B cell (primary cell): Measurements from ENCODE around the gene GADD45G. TPM values are rescaled to one million over a fixed set of nuclear protein-coding genes. Genes with fewer than 3 reads are reported as not detected.
A peak's percentile ranks its signal among the peaks of the same experiment; 100 is the strongest.

Experiments
- ATAC-seq: fragments of 200-7000 bp; cut with Tn5 transposase; one replicate; pipeline ENCODE4 v1.10.0; 2021; ENCODE audit warnings: low read depth, mild to moderate bottlenecking, moderate number of reproducible peaks, moderate library complexity
- CTCF ChIA-PET: fragments of 350-600 bp; sonication (Branson Sonifier 250); formaldehyde crosslinking; loops from one replicate; lab custom pipeline; 2021; ENCODE audit warnings: antibody characterized with exemption, inconsistent platforms; lab: Charles Lee
- POLR2A ChIA-PET: fragments of 350-600 bp; sonication (Branson Sonifier 250); formaldehyde crosslinking; loops from one replicate; lab custom pipeline; 2021; ENCODE audit warnings: antibody characterized with exemption; lab: Charles Lee
- DNase-seq: peaks from one replicate; pipeline ENCODE4 v3.0.0; 2013
- H2AFZ ChIP-seq: 2 replicates; pipeline ENCODE4 v1.6.1; 2012; ENCODE audit warnings: mild to moderate bottlenecking, low read depth, low read length; ENCODE audit not compliant: insufficient read depth, poor library complexity, severe bottlenecking
- H3K27ac ChIP-seq, 2 donors: 1 replicate in 1 of 2; 2 replicates in 1 of 2; pipeline ENCODE4 v1.5.1; 2012 to 2013; ENCODE audit warnings: low read length in 2 of 2, mild to moderate bottlenecking in 2 of 2, moderate library complexity in 1 of 2
- H3K27me3 ChIP-seq, 4 experiments: fragments of 200-600 bp in 1 of 4; sonication (generic) in 1 of 4; replicated peaks in 1 of 4; 1 replicate in 2 of 4; 2 replicates in 2 of 4; pipeline versions ENCODE4 v1.6.1 to v1.7.0; 2013 to 2016; ENCODE audit warnings: low read length in 3 of 4, mild to moderate bottlenecking in 2 of 4, mixed read lengths in 1 of 4, moderate library complexity in 1 of 4; ENCODE audit not compliant: insufficient read depth in 4 of 4, control insufficient read depth in 3 of 4; ENCODE audit errors: control extremely low read depth in 1 of 4
- H3K36me3 ChIP-seq, 2 experiments: replicated peaks in 1 of 2; 1 replicate in 1 of 2; 2 replicates in 1 of 2; pipeline versions ENCODE4 v1.6.1 to v1.7.1; 2013; ENCODE audit warnings: low read length in 1 of 2; ENCODE audit not compliant: insufficient read depth in 2 of 2, control insufficient read depth in 1 of 2; ENCODE audit errors: control extremely low read depth in 1 of 2, extremely low read depth in 1 of 2
- H3K4me1 ChIP-seq, 2 donors: fragments of 200-600 bp in 1 of 2; sonication (generic) in 1 of 2; 1 replicate in 1 of 2; 2 replicates in 1 of 2; pipeline versions ENCODE4 v1.5.1 to v1.6.1; 2013 to 2017; ENCODE audit warnings: low read length in 2 of 2; ENCODE audit not compliant: control insufficient read depth in 2 of 2, insufficient read depth in 2 of 2
- H3K4me2 ChIP-seq: replicated peaks from 2 replicates; pipeline ENCODE3; 2012; ENCODE audit warnings: mild to moderate bottlenecking, low read depth, low read length; ENCODE audit not compliant: poor library complexity, severe bottlenecking
- H3K4me3 ChIP-seq, 5 experiments: fragments of 200-600 bp in 1 of 5; sonication (generic) in 1 of 5; 1 replicate in 3 of 5; 2 replicates in 2 of 5; pipeline versions ENCODE4 v1.5.1 to v1.7.0; 2011 to 2016; ENCODE audit warnings: low read length in 4 of 5, mild to moderate bottlenecking in 4 of 5, low read depth in 2 of 5, control low read depth in 1 of 5, moderate library complexity in 1 of 5; ENCODE audit not compliant: insufficient read depth in 1 of 5; ENCODE audit errors: control extremely low read depth in 1 of 5, extremely low read depth in 1 of 5
- H3K79me2 ChIP-seq: fragments of 200-600 bp; sonication (generic); one replicate; pipeline ENCODE4 v1.6.0; 2016; ENCODE audit warnings: low read length; ENCODE audit not compliant: control insufficient read depth, insufficient read depth
- H3K9ac ChIP-seq: fragments of 200-600 bp; sonication (generic); 2 replicates; pipeline ENCODE4 v1.6.1; 2017; ENCODE audit warnings: mild to moderate bottlenecking, low read length, moderate library complexity
- H3K9me3 ChIP-seq, 3 donors: one replicate each; pipeline versions ENCODE4 v1.6.1 to v1.7.1; 2013; ENCODE audit warnings: low read length in 2 of 3; ENCODE audit not compliant: control insufficient read depth in 2 of 3, insufficient read depth in 1 of 3; ENCODE audit errors: control extremely low read depth in 1 of 3
- H4K20me1 ChIP-seq: 2 replicates; pipeline ENCODE4 v1.6.0; 2012; ENCODE audit warnings: mild to moderate bottlenecking, low read length; ENCODE audit not compliant: insufficient read depth, control insufficient read depth, poor library complexity, severe bottlenecking
- H3K27ac Mint-ChIP-seq: one replicate; pipeline ENCODE4 v1.8.0; 2021; ENCODE audit warnings: mixed read lengths
- H3K27me3 Mint-ChIP-seq: one replicate; pipeline ENCODE4 v1.8.0; 2021; ENCODE audit warnings: mixed read lengths
- H3K4me1 Mint-ChIP-seq: one replicate; pipeline ENCODE4 v1.8.0; 2021; ENCODE audit warnings: mixed read lengths
- H3K4me3 Mint-ChIP-seq: one replicate; pipeline ENCODE4 v1.8.0; 2021; ENCODE audit warnings: mixed read lengths
- H3K9me3 Mint-ChIP-seq: one replicate; pipeline ENCODE4 v1.8.0; 2022; ENCODE audit warnings: mixed read lengths; ENCODE audit not compliant: insufficient read depth
- CTCF ChIP-seq: fragments of 200-600 bp; IDR thresholded peaks from one replicate; pipeline ENCODE4 v1.8.0; 2022; ENCODE audit warnings: antibody characterized with exemption, mild to moderate bottlenecking
- EZH2 ChIP-seq: IDR thresholded peaks from 2 replicates; pipeline ENCODE4 v1.6.1; 2012; ENCODE audit warnings: borderline replicate concordance, low read depth, mild to moderate bottlenecking, moderate library complexity, low read length; ENCODE audit not compliant: insufficient read depth, poor library complexity, severe bottlenecking
- WGBS: methylation state at CpG from one replicate; pipeline ENCODE4 v1.1.5; 2013; ENCODE audit warnings: missing lambda C conversion rate; ENCODE audit not compliant: insufficient coverage; 5-methylcytosine and 5-hydroxymethylcytosine counted together
- intact Hi-C: fragments of 100-400 bp; cut with micrococcal nuclease; formaldehyde crosslinking; loops from one replicate; pipeline ENCODE4 v1.10.0; 2022
- polyA plus RNA-seq: library from polyadenylated mRNA; depleted of rRNA; stranded (reverse); fragments of >200 nt; gene quantifications from 2 replicates; pipeline ENCODE4 v1.2.3, GENCODE V29; 2012
- total RNA-seq, 2 donors: library from RNA; stranded (reverse); fragments of 120-200 nt in 1 of 2; gene quantifications; 1 replicate in 1 of 2; 2 replicates in 1 of 2; pipeline versions ENCODE4 v1.2.3 to v1.2.4, GENCODE V29; 2013 to 2022

The GADD45G gene
- total and polyA plus RNA-seq, 2 donors (not counting 1 experiment from before 2014, with no cell fraction given) = 4.3 to 5.9 TPM

DNA sequence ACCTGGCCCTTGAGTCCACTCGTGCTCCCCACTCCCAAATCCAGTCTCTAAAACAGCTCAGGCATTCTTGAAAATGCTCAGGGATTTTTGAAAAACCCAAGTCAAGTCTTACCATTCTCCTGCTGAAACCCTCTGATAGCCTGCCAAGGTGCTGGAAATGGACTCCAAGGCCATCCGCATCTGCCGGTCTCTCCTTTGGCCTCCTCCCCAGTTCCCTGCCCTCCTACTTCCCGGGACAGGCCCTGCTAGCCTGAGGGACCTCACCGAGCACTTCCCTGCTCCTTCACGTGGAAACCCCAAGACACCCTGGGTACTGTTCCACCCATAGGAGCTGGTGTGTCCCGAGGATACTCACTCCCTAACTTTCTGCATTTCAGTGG, 49.8 kb upstream of the GADD45G start:
- H3K9me3 Mint-ChIP-seq = no peaks in the 10 kb centered on the region
- H3K4me3 Mint-ChIP-seq = no peak overlapping the region
- ChIA-PET POLR2A (no interaction called here), CTCF (interaction anchor here (1.5 kb wide), 1 partner anchor 23 kb away, joined by 3 read pairs; no protein-coding TSS in a partner anchor)
- ATAC-seq = no peak
- no peak overlapping the region for H3K27ac Mint-ChIP-seq
- Histone ChIP-seq H3K36me3 (no peaks in the 10 kb centered on the region), H3K4me2 (no peak overlapping the region), H3K79me2 (no peaks in the 10 kb centered on the region), H3K27me3 (peaks cover 0 to 7% (median 1%) of the 10 kb centered on the region in 4 experiments), H3K4me1 (peaks cover 15 to 17% of the 10 kb centered on the region in 2 donors), H3K27ac (no peak overlapping the region), H3K9me3 (peaks cover 0 to 5% (median 0%) of the 10 kb centered on the region in 3 donors), H2AFZ (no peak overlapping the region), H4K20me1 (no peaks in the 10 kb centered on the region), H3K4me3 (no peak overlapping the region), H3K9ac (no peak overlapping the region)
- peaks cover 4% of the 10 kb centered on the region for H3K27me3 Mint-ChIP-seq
- DNase-seq = no peak
- TF ChIP-seq CTCF (no peak), EZH2 (no peak)
- 75% methylated on average over 6 of the region's 7 CpGs for WGBS
- intact Hi-C loops = no loop called here
- peaks cover 17% of the 10 kb centered on the region for H3K4me1 Mint-ChIP-seq

DNA sequence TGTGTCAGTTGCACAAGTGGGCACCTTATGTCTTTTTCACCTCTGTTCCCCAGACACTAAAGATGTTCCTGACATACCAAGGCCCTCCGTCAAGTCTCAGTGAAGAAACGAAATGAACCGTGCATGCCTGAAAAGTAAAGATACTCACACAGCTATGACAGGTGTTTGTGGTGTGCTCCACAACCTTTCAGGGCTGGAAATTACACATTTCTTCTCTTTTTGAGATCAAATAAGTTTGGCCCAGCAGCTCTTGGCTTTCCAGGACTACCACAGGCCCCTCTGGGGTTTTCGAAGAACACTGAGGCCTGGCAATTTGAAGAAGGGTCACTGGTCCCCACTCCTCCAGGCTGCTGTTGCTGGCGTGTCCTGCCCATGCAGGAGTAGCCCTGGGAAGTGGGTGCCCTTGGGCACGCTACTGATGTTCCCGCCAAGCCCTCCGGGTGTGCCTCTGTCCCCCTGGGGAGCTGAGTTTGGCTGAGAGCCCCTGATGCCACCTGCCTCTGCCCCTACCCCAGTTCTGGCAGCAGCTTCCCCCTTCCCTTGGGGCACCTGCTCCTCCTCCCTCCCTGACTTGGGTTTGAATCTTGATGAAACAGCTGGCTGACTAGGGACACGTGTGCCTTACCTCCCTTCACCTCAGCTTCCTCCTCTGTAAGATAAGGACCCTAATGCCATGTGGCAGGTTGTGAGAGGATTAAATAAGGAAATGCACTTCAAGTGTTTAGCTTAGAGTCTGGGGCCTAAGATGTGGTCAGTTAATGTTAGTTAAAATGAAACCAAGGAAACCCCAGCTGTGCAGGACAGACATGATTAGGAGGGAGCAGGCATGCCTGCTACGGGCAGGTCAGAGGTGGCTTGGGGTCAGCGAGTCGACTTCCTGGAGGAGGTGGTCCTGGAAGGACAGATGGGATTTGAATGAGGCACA, 49.1 kb upstream of the GADD45G start:
- Mint-ChIP-seq H3K4me1 (peaks cover 17% of the 10 kb centered on the region), H3K4me3 (peak overlapping the region; percentile 52), H3K27ac (no peak overlapping the region), H3K9me3 (no peaks in the 10 kb centered on the region), H3K27me3 (peaks cover 4% of the 10 kb centered on the region)
- TF ChIP-seq EZH2 (no peak), CTCF (no peak)
- H3K4me1 ChIP-seq = peaks cover 15 to 17% of the 10 kb centered on the region in 2 donors
- no peak overlapping the region for H3K27ac ChIP-seq
- no peaks in the 10 kb centered on the region for H3K79me2 ChIP-seq
- ATAC-seq (peak; percentile 39), DNase-seq (peak; percentile 30)
- peak overlapping the region; percentile 45 for H3K4me2 ChIP-seq
- no peaks in the 10 kb centered on the region for H3K36me3 ChIP-seq
- ChIA-PET POLR2A (no interaction called here), CTCF (interaction anchor here (0.7 to 1.6 kb wide), 5 partner anchors 20 to 429 kb away, joined by 3 to 6 read pairs (median 4); no protein-coding TSS in a partner anchor)
- H3K27me3 ChIP-seq = peaks cover 0 to 7% (median 1%) of the 10 kb centered on the region in 4 experiments
- H3K4me3 ChIP-seq = no peak overlapping the region
- no peaks in the 10 kb centered on the region for H4K20me1 ChIP-seq
- peaks cover 0 to 5% (median 0%) of the 10 kb centered on the region in 3 donors for H3K9me3 ChIP-seq
- H2AFZ ChIP-seq = no peak overlapping the region
- WGBS = 13% methylated on average over 11 of the region's 12 CpGs
- intact Hi-C loops = no loop called here
- H3K9ac ChIP-seq = no peak overlapping the region
